GM23338 (cell line): Measurements from ENCODE around the gene RAB40C. TPM values are rescaled to one million over a fixed set of nuclear protein-coding genes. Genes with fewer than 3 reads are reported as not detected.

Experiments used
- ATAC-seq: fragments of 200-7000 bp; cut with Tn5 transposase; 3 replicates; pipeline ENCODE4 v1.9.1; 2020
- DNase-seq: peaks from one replicate; pipeline ENCODE4 v3.0.0-alpha.2; 2015; ENCODE audit warnings: low spot score
- H2AFZ ChIP-seq: fragments of 200-600 bp; sonication (generic); 2 replicates; pipeline ENCODE4 v1.8.0; 2016; ENCODE audit warnings: antibody characterized with exemption, mild to moderate bottlenecking, moderate library complexity
- H3F3A ChIP-seq: fragments of 200-600 bp; sonication (generic); replicated peaks from 2 replicates; pipeline ENCODE4 v1.8.0; 2017; ENCODE audit warnings: antibody characterized with exemption, mixed run types, low read depth
- H3K27ac ChIP-seq: fragments of 200-600 bp; sonication (generic); 2 replicates; pipeline ENCODE4 v1.6.1; 2016; ENCODE audit warnings: low read depth
- H3K27me3 ChIP-seq: fragments of 200-600 bp; sonication (generic); 2 replicates; pipeline ENCODE4 v1.8.0; 2016; ENCODE audit warnings: mild to moderate bottlenecking, mixed run types, moderate library complexity; ENCODE audit not compliant: insufficient read depth
- H3K36me3 ChIP-seq: fragments of 200-600 bp; sonication (generic); 2 replicates; pipeline ENCODE4 v1.8.0; 2016; ENCODE audit warnings: mild to moderate bottlenecking; ENCODE audit not compliant: insufficient read depth
- H3K4me1 ChIP-seq: fragments of 200-600 bp; sonication (generic); 2 replicates; pipeline ENCODE4 v1.8.0; 2016; ENCODE audit warnings: mild to moderate bottlenecking, moderate library complexity; ENCODE audit not compliant: insufficient read depth
- H3K4me2 ChIP-seq: fragments of 200-600 bp; sonication (generic); 2 replicates; pipeline ENCODE4 v1.7.1; 2017; ENCODE audit warnings: mixed run types
- H3K4me3 ChIP-seq: fragments of 200-600 bp; sonication (generic); 2 replicates; pipeline ENCODE4 v1.6.1; 2016; ENCODE audit warnings: mixed run types
- H3K79me2 ChIP-seq: fragments of 200-600 bp; sonication (generic); replicated peaks from 2 replicates; pipeline ENCODE4 v1.8.0; 2017; ENCODE audit warnings: mild to moderate bottlenecking; ENCODE audit not compliant: insufficient read depth
- H3K9me2 ChIP-seq: fragments of 200-600 bp; sonication (generic); 2 replicates; pipeline ENCODE4 v1.8.0; 2017; ENCODE audit not compliant: insufficient read depth
- H4K20me1 ChIP-seq: fragments of 200-600 bp; sonication (generic); replicated peaks from 2 replicates; pipeline ENCODE4 v1.8.0; 2017; ENCODE audit warnings: mild to moderate bottlenecking; ENCODE audit not compliant: insufficient read depth
- H3K27ac Mint-ChIP-seq: 2 replicates; pipeline ENCODE4 v1.8.0; 2020; ENCODE audit warnings: inconsistent platforms, mild to moderate bottlenecking, moderate library complexity, mixed read lengths
- H3K27me3 Mint-ChIP-seq: 3 replicates; pipeline ENCODE4 v1.8.0; 2022; ENCODE audit warnings: low read depth, mild to moderate bottlenecking, moderate library complexity, mixed read lengths, inconsistent platforms; ENCODE audit not compliant: insufficient read depth, poor library complexity
- H3K36me3 Mint-ChIP-seq: 3 replicates; pipeline ENCODE4 v1.8.0; 2021; ENCODE audit warnings: low read depth, mild to moderate bottlenecking, inconsistent platforms, moderate library complexity, mixed read lengths
- H3K4me1 Mint-ChIP-seq: 3 replicates; pipeline ENCODE4 v1.8.0; 2020; ENCODE audit warnings: mild to moderate bottlenecking, inconsistent platforms, mixed read lengths
- H3K4me3 Mint-ChIP-seq: 3 replicates; pipeline ENCODE4 v1.8.0; 2021; ENCODE audit warnings: moderate library complexity, mild to moderate bottlenecking, inconsistent platforms, mixed read lengths
- H3K9me3 Mint-ChIP-seq: 3 replicates; pipeline ENCODE4 v1.8.0; 2020; ENCODE audit warnings: moderate library complexity, mild to moderate bottlenecking, inconsistent platforms, mixed read lengths
- CTCF ChIP-seq, 2 experiments: fragments of 200-600 bp in 1 of 2; sonication (generic) in 1 of 2; conservative IDR thresholded peaks; 2 replicates each; pipeline versions ENCODE4 v1.5.1 to v1.6.1; 2016 to 2017; ENCODE audit warnings: antibody characterized with exemption in 2 of 2, low read depth in 2 of 2, mild to moderate bottlenecking in 2 of 2, moderate library complexity in 1 of 2
- EZH2 ChIP-seq: fragments of 200-600 bp; sonication (generic); IDR thresholded peaks from one replicate; pipeline ENCODE4 v1.8.0; 2017; ENCODE audit warnings: antibody characterized with exemption, mild to moderate bottlenecking, low read depth; ENCODE audit not compliant: unreplicated experiment
- EZH2phosphoT487 ChIP-seq: fragments of 200-600 bp; sonication (generic); IDR thresholded peaks from one replicate; pipeline ENCODE4 v1.8.1; 2018; ENCODE audit warnings: antibody characterized with exemption; ENCODE audit not compliant: unreplicated experiment
- ZNF114 ChIP-seq: fragments of 250-450 bp; sonication (Bioruptor Pico); IDR thresholded peaks from 2 replicates; pipeline ENCODE4 v1.5.0; 2020; ENCODE audit warnings: mild to moderate bottlenecking, moderate library complexity
- ZNF462 ChIP-seq: fragments of 250-450 bp; sonication (Bioruptor Pico); IDR thresholded peaks from 2 replicates; pipeline ENCODE4 v1.5.0; 2020; ENCODE audit warnings: mild to moderate bottlenecking, moderate library complexity
- polyA plus RNA-seq: library from polyadenylated mRNA; unstranded; fragments of >200 nt; fragmentation: Nextera tagmentation; extraction: Ambion mirVana; gene quantifications from 2 replicates; pipeline ENCODE4 v1.2.1, GENCODE V29; 2016
- total RNA-seq: library from RNA; depleted of rRNA; stranded (reverse); fragments of >200 nt; shearing (Covaris generic); gene quantifications from 2 replicates; pipeline ENCODE4 v1.2.3, GENCODE V29; 2014

The RAB40C gene
- total and polyA plus RNA-seq, 2 experiments from 2014 or later, result 11.2 to 24.6 TPM

GRCh38 chr16:576197-576822 is 13.6 kb upstream of the RAB40C start:
- no peak overlapping the region for H3K4me2 ChIP-seq
- H3K9me2 ChIP-seq, result no peaks in the 10 kb centered on the region
- DNase-seq, result no peak
- Mint-ChIP-seq H3K4me3 (no peak overlapping the region), H3K4me1 (peaks cover 4% of the 10 kb centered on the region), H3K36me3 (no peaks in the 10 kb centered on the region; the same call in 2 of the 3 replicates), H3K27ac (peak overlapping the region; percentile 66; the same call in 1 of the 2 replicates), H3K27me3 (peaks cover 5% of the 10 kb centered on the region), H3K9me3 (no peaks in the 10 kb centered on the region)
- H4K20me1 ChIP-seq, result no peaks in the 10 kb centered on the region
- H3F3A ChIP-seq, result peaks cover 8% of the 10 kb centered on the region; the same call in 1 of the 2 replicates
- H3K27ac ChIP-seq, result no peak overlapping the region
- no peaks in the 10 kb centered on the region for H3K36me3 ChIP-seq
- no peaks in the 10 kb centered on the region; the same call in 1 of the 2 replicates for H3K4me1 ChIP-seq
- H3K27me3 ChIP-seq, result no peaks in the 10 kb centered on the region
- H3K4me3 ChIP-seq, result no peak overlapping the region
- no peak overlapping the region for H2AFZ ChIP-seq
- TF ChIP-seq CTCF (conservative IDR thresholded peaks at IDR 0.05; ENCODE audit: low read depth in 2 of 2), result peak in 1 of 2 experiments; percentile 14; a peak in 1 of 4 replicates
- no peak for TF ChIP-seq ZNF462 (CRISPR knock-in tag)
- ATAC-seq, result no peak
- H3K79me2 ChIP-seq, result no peaks in the 10 kb centered on the region

GRCh38 chr16:576823-577201 is 13.1 kb upstream of the RAB40C start:
- Histone ChIP-seq H4K20me1 (no peaks in the 10 kb centered on the region), H3K27ac (no peak overlapping the region), H3K27me3 (no peaks in the 10 kb centered on the region), H3K4me1 (no peaks in the 10 kb centered on the region; the same call in 1 of the 2 replicates), H3F3A (peaks cover 8% of the 10 kb centered on the region; the same call in 1 of the 2 replicates), H3K79me2 (no peaks in the 10 kb centered on the region), H3K36me3 (no peaks in the 10 kb centered on the region), H3K9me2 (no peaks in the 10 kb centered on the region), H3K4me2 (no peak overlapping the region), H2AFZ (no peak overlapping the region), H3K4me3 (no peak overlapping the region)
- Mint-ChIP-seq H3K27me3 (peaks cover 5% of the 10 kb centered on the region), H3K4me1 (peaks cover 4% of the 10 kb centered on the region), H3K27ac (peak overlapping the region; percentile 66; the same call in 1 of the 2 replicates), H3K9me3 (no peaks in the 10 kb centered on the region), H3K4me3 (no peak overlapping the region), H3K36me3 (no peaks in the 10 kb centered on the region)
- ATAC-seq (peak; percentile 69), DNase-seq (peak; percentile 80)
- TF ChIP-seq EZH2 (no peak), ZNF114 (CRISPR knock-in tag) (no peak), EZH2phosphoT487 (no peak), CTCF (conservative IDR thresholded peaks at IDR 0.05; ENCODE audit: low read depth in 2 of 2) (peak; percentile 40 to 43)
